Naive thymus-derived CD4-positive, alpha-beta T cell (primary cell): ENCODE data around the gene SAFB. TPM values are rescaled to one million over a fixed set of nuclear protein-coding genes. Genes with fewer than 3 reads are reported as not detected.

Experiments used
- ATAC-seq: fragments of 150-1000 bp; cut with Tn5 transposase; 2 replicates; pipeline ENCODE4 v1.10.0; 2021; ENCODE audit warnings: mild to moderate bottlenecking, moderate library complexity
- CTCF ChIA-PET: fragments of 350-600 bp; sonication (Branson Sonifier 250); formaldehyde crosslinking; loops from one replicate; lab custom pipeline; 2021; ENCODE audit warnings: antibody characterized with exemption; lab: Charles Lee
- POLR2A ChIA-PET: fragments of 350-600 bp; sonication (Branson Sonifier 250); formaldehyde crosslinking; loops from one replicate; lab custom pipeline; 2021; ENCODE audit warnings: antibody characterized with exemption, inconsistent platforms; lab: Charles Lee
- DNase-seq, 9 donors: peaks; one replicate each; pipeline versions ENCODE4 v3.0.0 to v3.0.0-alpha.2; 2020 to 2022; ENCODE audit warnings: mixed read lengths in 1 of 9
- H3K27ac ChIP-seq: one replicate; pipeline ENCODE4 v1.7.0; 2013; ENCODE audit warnings: mild to moderate bottlenecking, low read depth, low read length, moderate library complexity
- H3K27me3 ChIP-seq, 2 donors: one replicate each; pipeline ENCODE4 v1.7.0; 2013; ENCODE audit warnings: low read length in 2 of 2, mild to moderate bottlenecking in 2 of 2, moderate library complexity in 2 of 2; ENCODE audit not compliant: control insufficient read depth in 2 of 2, insufficient read depth in 2 of 2
- H3K36me3 ChIP-seq, 3 experiments: 1 replicate in 2 of 3; 2 replicates in 1 of 3; pipeline ENCODE4 v1.7.0; 2013; ENCODE audit warnings: low read length in 3 of 3, mild to moderate bottlenecking in 3 of 3, moderate library complexity in 1 of 3; ENCODE audit not compliant: insufficient read depth in 3 of 3, control insufficient read depth in 2 of 3
- H3K4me1 ChIP-seq, 2 donors: one replicate each; pipeline ENCODE4 v1.7.0; 2013; ENCODE audit warnings: low read length in 2 of 2, mild to moderate bottlenecking in 2 of 2, moderate library complexity in 1 of 2; ENCODE audit not compliant: control insufficient read depth in 2 of 2, insufficient read depth in 2 of 2
- H3K4me3 ChIP-seq: 2 replicates; pipeline ENCODE4 v1.7.0; 2013; ENCODE audit warnings: mild to moderate bottlenecking, low read length
- H3K9me3 ChIP-seq, 3 experiments: 1 replicate in 2 of 3; 2 replicates in 1 of 3; pipeline ENCODE4 v1.7.0; 2013; ENCODE audit warnings: low read length in 3 of 3; ENCODE audit not compliant: control insufficient read depth in 2 of 3
- H3K27ac Mint-ChIP-seq, 9 donors: one replicate each; pipeline ENCODE4 v1.8.0; 2020 to 2022; ENCODE audit warnings: mixed read lengths in 9 of 9, mild to moderate bottlenecking in 8 of 9, moderate library complexity in 5 of 9, inconsistent platforms in 2 of 9
- H3K27me3 Mint-ChIP-seq, 5 donors: one replicate each; pipeline ENCODE4 v1.8.0; 2021 to 2022; ENCODE audit warnings: mixed read lengths in 5 of 5, mild to moderate bottlenecking in 1 of 5
- H3K36me3 Mint-ChIP-seq, 5 donors: one replicate each; pipeline ENCODE4 v1.8.0; 2020 to 2022; ENCODE audit warnings: mixed read lengths in 5 of 5, mild to moderate bottlenecking in 3 of 5, inconsistent platforms in 1 of 5
- H3K4me1 Mint-ChIP-seq, 7 donors: one replicate each; pipeline ENCODE4 v1.8.0; 2020 to 2022; ENCODE audit warnings: mixed read lengths in 7 of 7, mild to moderate bottlenecking in 3 of 7, inconsistent platforms in 1 of 7
- H3K4me3 Mint-ChIP-seq, 10 donors: one replicate each; pipeline ENCODE4 v1.8.0; 2020 to 2022; ENCODE audit warnings: mild to moderate bottlenecking in 10 of 10, mixed read lengths in 10 of 10, moderate library complexity in 6 of 10, inconsistent platforms in 2 of 10
- H3K9me3 Mint-ChIP-seq, 11 donors: one replicate each; pipeline ENCODE4 v1.8.0; 2020 to 2022; ENCODE audit warnings: mixed read lengths in 11 of 11, mild to moderate bottlenecking in 4 of 11, inconsistent platforms in 1 of 11, moderate library complexity in 1 of 11
- intact Hi-C, 2 donors: fragments of 100-400 bp; cut with micrococcal nuclease; formaldehyde crosslinking; loops; one replicate each; pipeline ENCODE4 v1.15.1; 2023
- polyA plus RNA-seq, 2 donors: library from polyadenylated mRNA; unstranded; fragments of 300-500 nt; fragmentation: Illumina TruSeq; gene quantifications; one replicate each; pipeline ENCODE4 v1.2.3, GENCODE V29; 2021
- total RNA-seq, 6 experiments: library from RNA in 5 of 6; stranded (reverse) in 5 of 6; gene quantifications; 1 replicate in 5 of 6; 2 replicates in 1 of 6; pipeline ENCODE4 v1.2.3 and lab custom pipeline; 2021 to 2026

Gene SAFB
- total and polyA plus RNA-seq, 7 experiments from 2014 or later, result 50.3 to 203 (median 170) TPM

DNA sequence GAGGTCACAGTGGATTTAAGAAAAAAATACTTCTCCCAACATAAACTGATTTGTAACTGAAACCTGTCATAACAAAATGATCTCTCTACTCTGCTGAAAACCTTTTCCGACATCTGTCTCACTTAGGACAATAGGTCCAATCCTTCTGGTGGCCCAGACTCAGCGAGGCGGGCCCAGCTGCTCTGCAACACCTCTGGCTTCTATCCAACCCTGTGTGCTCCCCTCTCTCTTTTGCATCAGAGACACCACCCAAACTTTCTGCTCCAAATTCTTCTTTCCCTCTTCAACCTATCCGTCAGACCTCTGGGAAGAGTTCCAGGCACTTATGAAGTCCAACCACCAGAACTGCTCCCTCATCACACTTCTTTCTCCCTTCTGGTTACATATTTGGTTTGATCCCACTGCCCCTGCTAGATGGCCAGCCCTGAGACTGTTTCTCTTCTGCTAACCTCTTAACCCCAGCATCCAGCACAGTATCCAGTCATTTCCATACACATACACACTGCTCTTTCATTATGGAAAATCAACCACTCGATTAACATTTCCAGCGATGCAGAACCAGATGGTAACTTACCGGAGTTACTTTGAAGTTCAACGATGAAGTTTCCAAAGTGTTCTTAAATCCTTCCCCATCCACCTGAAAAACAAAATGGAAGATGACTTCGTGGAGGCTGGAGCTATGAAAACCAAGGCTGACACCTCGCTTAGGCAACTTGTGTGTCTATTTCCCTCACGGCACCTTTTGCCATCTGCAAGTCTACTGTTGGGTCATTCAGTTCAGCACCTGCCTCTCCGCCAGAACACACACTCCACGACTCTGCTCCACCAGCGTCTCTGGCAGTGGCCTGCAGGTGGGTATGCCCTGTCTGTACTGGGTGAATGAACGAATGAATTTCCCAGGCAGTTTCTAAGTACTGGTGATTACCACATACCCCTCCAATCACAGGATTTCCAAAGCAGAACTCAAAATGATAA lies 9.7 kb upstream of the SAFB start:
- no peak for ATAC-seq

DNA sequence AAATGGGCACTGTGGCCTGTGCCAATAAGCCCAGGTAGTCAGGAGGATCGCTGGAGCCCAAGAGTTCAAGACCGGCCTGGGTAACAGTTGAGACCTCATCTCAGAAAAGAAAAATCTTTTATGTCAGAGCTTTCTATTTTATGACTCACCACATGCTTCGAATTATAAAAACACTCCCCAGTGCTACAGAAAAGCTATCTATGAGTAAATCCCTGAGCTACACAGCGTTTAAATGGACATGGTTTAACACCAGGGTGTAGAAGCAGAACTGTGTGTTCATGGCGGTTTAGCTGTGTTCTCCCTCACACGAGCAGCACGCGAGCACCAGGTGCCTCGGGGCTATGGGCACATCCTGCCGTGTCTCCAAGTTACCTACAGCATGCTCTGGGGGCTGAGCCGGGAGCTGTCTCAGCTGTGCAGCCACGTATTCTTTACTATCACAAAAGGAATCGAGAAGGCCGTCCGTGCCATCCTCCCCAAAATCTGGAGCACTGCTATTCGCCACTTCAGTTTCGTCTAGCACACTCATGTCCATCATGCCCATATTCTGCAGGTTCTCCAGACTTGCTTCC lies 7.0 kb upstream of the SAFB start:
- peaks cover 14 to 24% of the 10 kb centered on the region in 2 donors for H3K4me1 ChIP-seq
- no peak overlapping the region for H3K4me3 ChIP-seq
- H3K27me3 Mint-ChIP-seq, result no peaks in the 10 kb centered on the region
- POLR2A ChIA-PET, result interaction anchor here (1.0 kb wide), 1 partner anchor 9 kb away, joined by 3 read pairs; no protein-coding TSS in a partner anchor
- no peaks in the 10 kb centered on the region for H3K27me3 ChIP-seq
- H3K9me3 ChIP-seq, result no peaks in the 10 kb centered on the region
- peaks cover 28 to 55% (median 40%) of the 10 kb centered on the region in 7 donors for H3K4me1 Mint-ChIP-seq
- intact Hi-C loops, result no loop called here
- DNase-seq (no peak), ATAC-seq (no peak)
- no peak overlapping the region for H3K27ac ChIP-seq
- peaks cover 37 to 85% (median 45%) of the 10 kb centered on the region in 3 experiments for H3K36me3 ChIP-seq
- CTCF ChIA-PET, result no interaction called here
- H3K9me3 Mint-ChIP-seq, result no peaks in the 10 kb centered on the region
- H3K27ac Mint-ChIP-seq, result peak overlapping the region in 1 of 9 donors; percentile 75
- H3K4me3 Mint-ChIP-seq, result no peak overlapping the region
- peaks cover 10 to 61% (median 40%) of the 10 kb centered on the region in 5 donors for H3K36me3 Mint-ChIP-seq

More for the DNA sequence above, 9.7 kb upstream of the SAFB start:
- no peak for DNase-seq
- Mint-ChIP-seq H3K4me1 (peaks cover 7 to 35% (median 15%) of the 10 kb centered on the region in 7 donors), H3K9me3 (no peaks in the 10 kb centered on the region), H3K36me3 (peaks cover 18 to 65% (median 41%) of the 10 kb centered on the region in 5 donors), H3K27ac (peak overlapping the region in 4 of 9 donors; percentile 7 to 65 (median 28)), H3K4me3 (peak overlapping the region in 2 of 10 donors; percentile 6 to 8), H3K27me3 (no peaks in the 10 kb centered on the region)
- H3K27ac ChIP-seq, result no peak overlapping the region
- no peaks in the 10 kb centered on the region for H3K27me3 ChIP-seq
- peaks cover 45 to 90% (median 56%) of the 10 kb centered on the region in 3 experiments for H3K36me3 ChIP-seq
- CTCF ChIA-PET, result no interaction called here
- no peaks in the 10 kb centered on the region for H3K9me3 ChIP-seq
- H3K4me1 ChIP-seq, result no peaks in the 10 kb centered on the region
- no peak overlapping the region for H3K4me3 ChIP-seq
- intact Hi-C loops, result no loop called here
- POLR2A ChIA-PET, result interaction anchor here (1.2 to 3.3 kb wide), 2 partner anchors 8 to 10 kb away, joined by 3 to 12 read pairs; partner anchors contain the start of genes SAFB and SAFB2

DNA sequence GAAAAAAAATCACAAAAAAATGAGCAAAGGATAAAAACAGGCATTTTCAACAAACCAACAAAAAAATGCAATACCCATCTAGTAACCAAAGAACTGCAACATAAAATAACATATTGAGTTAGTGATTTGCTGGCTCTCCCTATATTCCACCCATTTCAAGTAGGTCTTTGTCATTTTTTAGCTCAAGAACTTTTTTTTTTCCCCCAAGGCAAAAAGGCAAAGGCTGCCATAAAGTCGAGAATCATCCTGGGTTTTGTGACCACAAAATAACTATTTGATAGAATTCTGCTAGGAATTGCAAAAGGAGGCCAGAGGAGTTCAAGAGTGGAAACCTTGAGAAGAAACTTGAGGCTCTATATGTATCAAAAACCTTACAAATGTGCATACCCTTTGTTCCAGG lies 5.8 kb upstream of the SAFB start:
- CTCF ChIA-PET, result no interaction called here
- Mint-ChIP-seq H3K4me1 (peaks cover 35 to 62% (median 49%) of the 10 kb centered on the region in 7 donors), H3K4me3 (peak overlapping the region in 1 of 10 donors; percentile 97), H3K36me3 (peaks cover 10 to 61% (median 37%) of the 10 kb centered on the region in 5 donors), H3K9me3 (no peaks in the 10 kb centered on the region), H3K27me3 (no peaks in the 10 kb centered on the region), H3K27ac (no peak overlapping the region)
- no peaks in the 10 kb centered on the region for H3K27me3 ChIP-seq
- intact Hi-C loops, result no loop called here
- ATAC-seq (no peak), DNase-seq (no peak)
- H3K36me3 ChIP-seq, result peaks cover 36 to 89% (median 43%) of the 10 kb centered on the region in 3 experiments
- peaks cover 22 to 33% of the 10 kb centered on the region in 2 donors for H3K4me1 ChIP-seq
- no peak overlapping the region for H3K4me3 ChIP-seq
- H3K9me3 ChIP-seq, result no peaks in the 10 kb centered on the region
- peak overlapping the region; percentile 4 for H3K27ac ChIP-seq
- POLR2A ChIA-PET, result no interaction called here

DNA sequence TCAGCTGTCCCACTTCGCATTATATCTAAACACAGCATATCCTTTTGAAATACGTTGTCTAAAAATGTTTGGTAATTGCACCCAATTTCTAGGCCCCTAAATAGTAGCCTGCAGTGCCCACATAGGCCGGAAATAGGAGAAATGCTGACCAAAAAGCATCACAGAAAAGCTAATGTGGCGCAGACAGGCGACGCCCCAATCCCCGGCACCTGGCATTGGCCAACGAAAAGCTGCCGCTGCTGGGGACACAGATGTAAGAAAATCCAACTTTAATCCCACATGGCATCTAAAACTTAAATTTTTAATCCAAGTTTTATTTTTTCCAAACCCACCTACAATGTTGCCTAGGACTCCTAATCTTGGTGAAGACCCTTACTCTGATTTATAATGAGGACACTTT lies 4.3 kb upstream of the SAFB start:
- ATAC-seq, result no peak
- intact Hi-C loops, result no loop called here
- Mint-ChIP-seq H3K27ac (peak overlapping the region in 3 of 9 donors; percentile 56 to 88 (median 62)), H3K9me3 (peaks cover 0 to 6% (median 0%) of the 10 kb centered on the region in 11 donors), H3K4me3 (peak overlapping the region in 8 of 10 donors; percentile 24 to 100 (median 82)), H3K27me3 (peaks cover 0 to 5% (median 0%) of the 10 kb centered on the region in 5 donors), H3K4me1 (peaks cover 33 to 63% (median 49%) of the 10 kb centered on the region in 7 donors), H3K36me3 (peaks cover 7 to 49% (median 28%) of the 10 kb centered on the region in 5 donors)
- no peak for DNase-seq
- H3K9me3 ChIP-seq, result no peaks in the 10 kb centered on the region
- peak overlapping the region; percentile 19 for H3K27ac ChIP-seq
- no peak overlapping the region for H3K4me3 ChIP-seq
- peaks cover 22 to 81% (median 28%) of the 10 kb centered on the region in 3 experiments for H3K36me3 ChIP-seq
- POLR2A ChIA-PET, result no interaction called here
- peaks cover 22 to 33% of the 10 kb centered on the region in 2 donors for H3K4me1 ChIP-seq
- no peaks in the 10 kb centered on the region for H3K27me3 ChIP-seq
- CTCF ChIA-PET, result no interaction called here

DNA sequence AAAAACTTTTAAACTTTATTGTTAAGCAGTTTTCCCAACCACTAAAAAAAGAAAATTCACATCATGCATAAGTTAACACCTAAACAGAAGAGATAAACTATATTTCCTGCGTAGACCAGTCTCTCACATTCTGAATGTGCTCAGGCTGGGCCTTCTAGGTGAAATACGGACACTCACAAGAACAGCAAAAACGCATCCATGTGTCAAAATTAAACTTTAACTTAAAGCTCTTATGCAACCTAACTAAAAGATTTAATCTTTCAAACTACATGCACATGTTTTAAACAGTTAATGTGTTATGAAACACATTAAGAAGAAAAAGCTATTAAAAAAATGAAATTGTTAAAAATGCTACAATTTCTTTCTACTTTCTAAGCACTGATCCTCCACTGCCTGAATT lies 2.9 kb upstream of the SAFB start:
- Histone ChIP-seq H3K27ac (no peak overlapping the region), H3K4me3 (no peak overlapping the region), H3K36me3 (peaks cover 10 to 71% (median 15%) of the 10 kb centered on the region in 3 experiments), H3K4me1 (peaks cover 30 to 39% of the 10 kb centered on the region in 2 donors), H3K9me3 (no peaks in the 10 kb centered on the region), H3K27me3 (no peaks in the 10 kb centered on the region)
- no peak for ATAC-seq
- intact Hi-C loops, result loop anchor here (5.0 kb wide), 3 partner anchors 282 to 742 kb away; partner anchors contain the start of genes CLPP (in 1 of the 2), NDUFA11 (in 1 of the 2) and VMAC (in 1 of the 2)
- peaks cover 0 to 5% (median 0%) of the 10 kb centered on the region in 5 donors for H3K27me3 Mint-ChIP-seq
- peaks cover 0 to 6% (median 0%) of the 10 kb centered on the region in 11 donors for H3K9me3 Mint-ChIP-seq
- DNase-seq, result no peak
- POLR2A ChIA-PET, result interaction anchor here (0.6 to 1.6 kb wide), 2 partner anchors 15 to 16 kb away, joined by 3 to 4 read pairs; no protein-coding TSS in a partner anchor
- H3K4me1 Mint-ChIP-seq, result peaks cover 40 to 70% (median 56%) of the 10 kb centered on the region in 7 donors
- H3K4me3 Mint-ChIP-seq, result peak overlapping the region; percentile 97 to 100 (median 100)
- peak overlapping the region in 5 of 9 donors; percentile 27 to 100 (median 99) for H3K27ac Mint-ChIP-seq
- peaks cover 4 to 40% (median 22%) of the 10 kb centered on the region in 5 donors for H3K36me3 Mint-ChIP-seq
- CTCF ChIA-PET, result no interaction called here
